GM21723 (cell line): Measurements from ENCODE around the gene ZNF451.

ENCODE experiments used
- ATAC-seq: cut with Tn5 transposase; IDR thresholded peaks from one replicate; pipeline ENCODE4 v1.9.1; 2021; ENCODE audit warnings: mild to moderate bottlenecking, moderate library complexity; ENCODE audit not compliant: unreplicated experiment

The ZNF451 gene

GRCh38 chr6:57147401-57147800 lies 57.4 kb downstream of the ZNF451 start:
- no peak for ATAC-seq

DNA sequence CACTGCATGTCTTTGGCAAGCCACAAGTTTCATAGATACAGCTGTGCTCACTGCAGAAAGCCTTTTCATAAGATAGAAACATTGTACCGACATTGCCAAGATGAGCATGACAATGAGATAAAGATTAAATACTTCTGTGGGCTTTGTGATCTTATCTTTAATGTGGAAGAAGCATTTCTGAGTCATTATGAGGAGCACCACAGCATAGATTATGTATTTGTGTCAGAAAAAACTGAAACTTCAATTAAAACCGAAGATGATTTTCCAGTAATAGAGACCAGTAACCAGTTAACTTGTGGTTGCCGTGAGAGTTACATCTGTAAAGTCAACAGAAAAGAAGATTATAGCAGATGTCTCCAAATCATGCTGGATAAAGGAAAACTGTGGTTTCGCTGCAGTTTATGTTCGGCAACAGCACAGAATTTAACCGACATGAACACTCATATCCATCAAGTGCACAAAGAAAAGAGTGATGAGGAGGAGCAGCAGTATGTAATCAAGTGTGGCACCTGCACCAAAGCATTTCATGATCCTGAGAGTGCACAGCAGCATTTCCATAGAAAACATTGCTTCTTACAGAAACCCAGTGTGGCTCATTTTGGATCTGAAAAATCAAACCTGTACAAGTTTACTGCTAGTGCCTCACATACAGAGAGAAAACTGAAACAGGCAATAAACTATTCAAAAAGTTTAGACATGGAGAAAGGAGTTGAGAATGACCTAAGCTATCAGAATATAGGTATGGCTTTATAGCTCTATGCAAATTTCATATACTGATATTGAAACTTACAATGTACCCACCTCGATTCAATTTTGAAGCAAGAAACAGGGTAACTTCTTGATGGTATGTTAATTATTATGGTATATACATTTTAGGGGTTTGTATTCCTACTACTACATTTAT lies 58.2 kb downstream of the ZNF451 start:
- ATAC-seq: no peak

- no peak for ATAC-seq
These were observed 68.7 kb downstream of the ZNF451 start for GRCh38 chr6:57158658-57159057.

GRCh38 chr6:57159127-57159526 lies 69.1 kb downstream of the ZNF451 start:
- ATAC-seq: no peak

GRCh38 chr6:57162028-57162427 lies 72.0 kb downstream of the ZNF451 start:
- no peak for ATAC-seq

DNA sequence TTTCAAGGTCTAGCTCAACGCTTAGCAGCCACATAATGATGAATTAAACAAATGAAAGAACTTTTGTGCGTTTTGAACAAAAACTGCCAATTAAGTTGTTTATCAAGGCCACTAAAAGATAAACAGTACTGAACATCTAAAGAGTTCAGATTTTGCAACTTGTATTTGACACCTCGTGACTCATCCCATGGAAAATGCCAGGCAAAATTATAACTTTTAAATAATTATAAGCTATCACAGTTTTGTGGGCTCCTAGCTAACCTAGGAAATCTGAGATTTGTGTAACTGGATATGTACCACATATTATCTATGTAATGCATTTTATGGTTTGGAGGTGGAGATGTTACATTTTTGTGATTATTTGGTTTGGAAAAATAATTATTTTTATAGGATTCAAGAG lies 72.5 kb downstream of the ZNF451 start:
- ATAC-seq: no peak

DNA sequence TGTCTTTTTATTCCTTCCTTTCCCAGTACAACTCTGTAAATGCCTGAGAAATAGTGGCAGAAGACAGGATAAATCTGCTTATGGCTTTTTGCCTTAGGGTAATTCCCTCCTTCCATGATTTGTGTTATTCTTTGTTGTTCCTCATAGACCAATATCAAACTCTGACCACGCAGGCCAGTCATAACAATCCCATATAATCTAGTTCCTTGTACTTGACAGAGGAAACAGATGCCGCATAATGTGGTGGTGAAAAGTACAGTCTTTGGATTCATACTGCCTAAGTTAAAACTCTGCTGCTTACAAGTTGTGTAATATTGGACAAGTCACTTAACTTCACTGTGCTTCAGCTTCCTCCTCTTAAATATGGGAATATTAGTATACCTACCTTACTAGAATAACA lies 74.0 kb downstream of the ZNF451 start:
- no peak for ATAC-seq

- ATAC-seq: no peak
These were observed 75.1 kb downstream of the ZNF451 start for GRCh38 chr6:57165080-57165479.

GRCh38 chr6:57172136-57173055 lies 82.4 kb downstream of the ZNF451 start, which contains the start of gene BAG2:
Gene BAG2 (plus strand): TSS chr6:57172326. CDS start chr6:57172698, 372 bp downstream.
- peak; percentile 90 for ATAC-seq

DNA sequence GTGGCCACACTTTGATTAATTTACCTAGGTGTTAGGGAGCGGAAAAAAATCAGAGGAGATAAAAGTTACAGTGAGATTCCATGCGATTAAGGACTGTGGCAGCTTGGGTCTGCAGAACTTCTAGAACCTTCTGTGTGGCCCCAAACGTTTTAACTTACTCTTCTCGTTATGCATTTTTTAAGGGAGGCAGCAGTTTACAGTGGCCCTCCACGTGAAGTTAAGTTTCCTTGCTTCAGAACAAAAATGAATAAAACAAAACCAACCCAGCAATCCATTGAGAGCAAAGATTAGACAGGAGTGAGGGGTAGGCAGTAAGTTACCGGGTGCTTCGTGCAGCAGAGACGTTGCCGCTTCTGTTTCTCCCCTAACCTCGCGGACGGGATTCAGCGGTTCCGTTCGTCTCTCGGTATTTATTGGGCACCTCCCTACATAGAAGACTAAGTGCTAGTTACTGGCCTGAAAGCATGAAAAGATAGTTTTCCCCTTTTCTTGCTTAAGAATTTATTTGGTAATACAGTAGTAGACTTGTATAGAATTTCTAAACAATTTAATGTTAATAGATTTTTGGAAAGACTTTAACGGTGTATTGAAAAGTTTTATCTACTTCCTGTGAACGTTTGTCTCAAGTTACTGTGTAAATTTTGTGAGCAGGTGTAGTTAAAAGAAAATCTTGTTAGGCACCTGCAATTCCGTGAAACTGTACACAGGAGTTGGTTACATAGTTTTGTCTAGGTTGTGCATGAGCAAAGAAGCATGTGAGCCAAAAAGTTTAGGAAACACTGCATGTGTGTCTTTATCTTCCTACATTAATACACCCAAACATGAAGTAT lies 83.3 kb downstream of the ZNF451 start:
- peak; percentile 24 for ATAC-seq

DNA sequence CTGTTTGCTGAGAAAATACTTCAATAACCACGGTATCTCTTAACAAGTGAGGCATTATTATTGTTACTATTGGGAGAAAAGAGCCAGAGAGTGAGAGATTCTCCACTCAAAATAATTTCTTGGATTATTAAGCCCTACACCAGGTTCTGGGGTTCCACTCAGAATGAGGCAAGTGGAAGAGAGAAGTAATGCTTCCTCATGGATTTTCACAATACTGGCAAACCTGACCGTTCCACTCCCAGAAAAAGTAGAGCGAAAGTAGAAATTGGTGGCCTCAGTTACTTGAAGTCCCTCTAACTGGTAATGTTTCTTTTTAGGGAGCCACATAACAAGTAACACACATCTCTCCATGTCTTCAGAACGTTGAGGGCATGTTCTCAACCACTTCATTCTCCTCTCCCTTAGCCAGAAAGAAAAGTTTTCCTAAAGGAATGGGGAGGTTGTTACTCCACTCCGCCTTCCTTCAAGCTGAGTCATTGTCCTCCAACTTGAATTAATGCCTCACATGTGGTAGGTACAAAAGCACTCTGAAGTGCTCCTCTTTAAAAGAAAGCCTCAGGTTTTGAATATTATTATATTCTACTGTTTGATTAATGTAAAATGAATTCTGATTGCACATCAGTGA lies 84.0 kb downstream of the ZNF451 start:
- ATAC-seq: no peak

- no peak for ATAC-seq
These were observed 84.5 kb downstream of the ZNF451 start for GRCh38 chr6:57174511-57174907.

DNA sequence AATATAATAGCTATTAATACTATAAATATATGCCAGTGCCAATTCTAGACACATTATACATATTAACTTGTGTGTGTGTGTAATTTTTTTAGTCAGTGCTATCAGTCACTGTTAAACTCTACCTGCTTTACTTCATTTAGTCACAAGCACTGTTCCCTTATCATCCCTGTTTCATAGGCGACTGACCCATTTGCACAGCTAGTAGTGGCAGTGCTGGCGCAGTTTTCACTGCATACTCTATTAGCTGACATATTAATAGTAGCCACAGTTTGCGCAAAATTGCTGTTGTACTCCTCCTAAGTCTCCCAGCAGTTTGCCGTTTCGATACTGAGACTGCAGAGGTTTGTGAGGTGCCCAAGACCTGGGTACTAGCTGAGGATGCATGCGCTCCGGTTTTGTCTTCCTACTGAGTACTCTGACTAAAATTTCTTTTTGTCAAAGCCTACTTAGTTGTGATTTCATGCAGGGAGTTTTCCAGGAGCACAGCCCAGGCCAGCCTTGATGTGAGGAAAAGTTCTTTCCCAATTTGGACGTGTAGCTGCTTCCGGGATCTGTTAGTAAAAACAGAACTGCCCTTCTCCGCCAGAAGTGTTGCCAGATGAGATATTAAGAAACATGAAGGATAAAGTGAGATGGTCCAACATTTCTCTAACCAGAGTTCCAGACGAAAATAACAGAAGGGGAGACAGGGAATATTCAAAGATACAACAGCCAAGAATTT lies 87.7 kb downstream of the ZNF451 start:
- ATAC-seq: no peak

DNA sequence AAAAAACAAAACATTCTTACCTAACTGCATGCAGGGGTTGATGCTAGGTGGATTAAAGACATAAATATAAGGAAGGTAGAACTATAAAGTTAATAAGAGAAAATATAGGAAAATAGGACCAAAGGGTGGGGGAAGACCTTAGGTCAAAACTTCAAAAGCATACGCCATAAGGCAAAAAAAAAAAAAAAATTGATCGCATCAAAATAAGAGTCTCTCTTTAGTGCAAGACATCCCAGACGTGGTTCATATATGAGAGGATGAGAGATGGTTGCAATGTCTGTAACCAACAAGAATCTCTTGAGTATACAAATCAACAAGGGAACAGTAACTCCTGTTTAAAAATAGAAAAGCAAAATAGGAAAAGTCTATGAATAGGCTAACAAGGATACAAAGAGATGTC lies 90.6 kb downstream of the ZNF451 start:
- no peak for ATAC-seq

DNA sequence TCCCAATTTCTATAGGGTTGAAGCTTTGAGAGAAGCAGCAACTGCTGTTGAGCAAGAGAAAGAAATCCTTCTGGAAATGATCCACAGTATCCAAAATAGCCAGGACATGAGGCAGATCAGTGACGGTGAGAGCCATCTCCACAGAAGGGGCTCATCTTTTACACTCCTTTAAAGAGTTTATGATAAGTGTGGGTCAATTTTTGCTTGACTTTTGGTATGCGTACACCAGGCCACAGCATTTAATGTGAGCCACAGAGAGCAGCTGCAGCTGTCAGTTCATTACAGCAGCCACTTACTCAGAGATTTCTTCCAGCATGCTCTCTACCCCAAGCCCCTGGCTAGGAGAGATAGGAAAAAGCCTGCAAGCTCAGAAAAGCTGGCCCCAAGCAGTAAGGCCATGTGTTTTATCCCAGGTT lies 92.0 kb downstream of the ZNF451 start:
- no peak for ATAC-seq

GRCh38 chr6:57183336-57183735 lies 93.3 kb downstream of the ZNF451 start:
- ATAC-seq: no peak

- ATAC-seq: no peak
These were observed 100.2 kb downstream of the ZNF451 start for GRCh38 chr6:57190140-57190539.

DNA sequence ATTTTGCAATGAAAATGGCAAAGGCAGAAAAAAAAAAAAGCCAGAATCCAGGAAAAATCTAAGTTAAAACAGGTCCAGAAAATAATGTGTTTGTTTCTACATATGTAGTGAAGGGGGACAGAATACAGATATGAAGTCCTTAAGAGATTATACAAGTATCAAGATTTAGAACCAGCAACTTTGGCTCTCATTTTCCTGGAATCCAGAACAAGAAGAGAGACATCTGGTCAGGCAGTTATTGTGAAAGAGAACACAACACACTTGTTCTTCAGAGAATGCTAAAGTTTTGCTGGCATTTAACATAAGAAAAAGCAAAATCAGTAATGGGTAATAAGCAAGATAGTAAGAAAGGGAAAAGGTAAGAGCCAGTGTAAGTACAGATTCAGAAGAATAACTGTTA lies 103.2 kb downstream of the ZNF451 start:
- no peak for ATAC-seq

- no peak for ATAC-seq
These were observed 105.5 kb downstream of the ZNF451 start for GRCh38 chr6:57195457-57195856.
